Osteoblast (primary cell): Measurements from ENCODE around the gene GASK1B. TPM values are rescaled to one million over a fixed set of nuclear protein-coding genes. Genes with fewer than 3 reads are reported as not detected.

ENCODE experiments used
- DNase-seq: peaks from one replicate; pipeline ENCODE4 v3.0.0; 2011; ENCODE audit warnings: low spot score, mixed read lengths; ENCODE audit not compliant: insufficient read length; ENCODE audit errors: missing footprints
- H2AFZ ChIP-seq: 2 replicates; pipeline ENCODE4 v1.6.0; 2011; ENCODE audit warnings: mild to moderate bottlenecking, low read length
- H3K27ac ChIP-seq: 2 replicates; pipeline ENCODE4 v1.5.1; 2011; ENCODE audit warnings: mild to moderate bottlenecking, low read depth, low read length, moderate library complexity
- H3K27me3 ChIP-seq: 2 replicates; pipeline ENCODE4 v1.6.0; 2012; ENCODE audit warnings: mild to moderate bottlenecking, control low read depth, inconsistent platforms, low read length, moderate library complexity; ENCODE audit not compliant: insufficient read depth
- H3K36me3 ChIP-seq: 2 replicates; pipeline ENCODE4 v1.5.1; 2011; ENCODE audit warnings: mild to moderate bottlenecking, low read length, control low read depth, moderate library complexity; ENCODE audit not compliant: insufficient read depth
- H3K4me1 ChIP-seq: 2 replicates; pipeline ENCODE4 v1.5.1; 2011; ENCODE audit warnings: mild to moderate bottlenecking, low read length, control low read depth, moderate library complexity; ENCODE audit not compliant: insufficient read depth
- H3K4me2 ChIP-seq: 2 replicates; pipeline ENCODE4 v1.6.0; 2011; ENCODE audit warnings: mild to moderate bottlenecking, low read length; ENCODE audit not compliant: insufficient read depth
- H3K4me3 ChIP-seq: fragments of 200-600 bp; sonication (generic); 3 replicates; pipeline ENCODE4 v1.5.1; 2012; ENCODE audit warnings: mild to moderate bottlenecking, low read length, inconsistent platforms; ENCODE audit not compliant: insufficient read depth
- H3K79me2 ChIP-seq: 2 replicates; pipeline ENCODE4 v1.6.0; 2012; ENCODE audit warnings: mild to moderate bottlenecking, low read length, control low read depth, inconsistent platforms; ENCODE audit not compliant: insufficient read depth
- H3K9me3 ChIP-seq: 2 replicates; pipeline ENCODE4 v1.5.1; 2011; ENCODE audit warnings: low read depth, low read length, control low read depth
- H4K20me1 ChIP-seq: 2 replicates; pipeline ENCODE4 v1.6.0; 2012; ENCODE audit warnings: mild to moderate bottlenecking, low read length, control low read depth; ENCODE audit not compliant: insufficient read depth
- total RNA-seq: library from RNA; depleted of rRNA; stranded (reverse); fragments of >200 nt; gene quantifications from 2 replicates; pipeline ENCODE4 v1.2.3, GENCODE V29; 2012
- TF ChIP-seq, protein P1 (sequence below): IDR thresholded peaks from 2 replicates; pipeline ENCODE4 v1.5.1; 2011; ENCODE audit warnings: mild to moderate bottlenecking, low read depth, low read length, moderate library complexity; ENCODE audit errors: extremely low read depth

GASK1B gene
- total RNA-seq, 1 donor: 42.0 TPM

DNA sequence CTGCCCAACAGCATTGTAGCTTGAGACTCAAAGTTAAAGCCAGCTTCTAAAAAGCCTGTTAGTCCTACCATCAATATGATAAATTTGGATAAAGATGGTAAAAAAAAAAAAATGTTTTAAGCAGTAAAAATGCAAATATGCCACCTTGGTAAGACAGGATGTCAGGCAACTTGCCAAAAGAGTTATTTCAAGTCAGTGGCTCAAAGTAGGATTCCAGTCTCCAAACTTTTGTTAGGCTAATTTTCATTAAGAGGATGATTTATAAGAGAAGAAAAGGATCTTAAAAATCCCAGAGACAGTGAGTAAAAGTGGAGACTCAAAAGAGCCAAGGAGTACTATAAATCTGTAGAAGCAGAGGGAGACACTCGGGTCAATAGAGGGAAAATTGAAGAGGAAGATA, 47.5 kb downstream of the GASK1B start:
- Histone ChIP-seq H3K4me3 (no peak overlapping the region), H3K4me1 (peaks cover 13% of the 10 kb centered on the region), H3K27ac (no peak overlapping the region), H3K4me2 (no peak overlapping the region), H3K36me3 (peaks cover under 1% of the 10 kb centered on the region), H3K27me3 (no peaks in the 10 kb centered on the region), H4K20me1 (no peaks in the 10 kb centered on the region), H3K9me3 (no peaks in the 10 kb centered on the region), H3K79me2 (no peaks in the 10 kb centered on the region), H2AFZ (no peak overlapping the region)
- DNase-seq: no peak
- TF ChIP-seq, protein P1, sequence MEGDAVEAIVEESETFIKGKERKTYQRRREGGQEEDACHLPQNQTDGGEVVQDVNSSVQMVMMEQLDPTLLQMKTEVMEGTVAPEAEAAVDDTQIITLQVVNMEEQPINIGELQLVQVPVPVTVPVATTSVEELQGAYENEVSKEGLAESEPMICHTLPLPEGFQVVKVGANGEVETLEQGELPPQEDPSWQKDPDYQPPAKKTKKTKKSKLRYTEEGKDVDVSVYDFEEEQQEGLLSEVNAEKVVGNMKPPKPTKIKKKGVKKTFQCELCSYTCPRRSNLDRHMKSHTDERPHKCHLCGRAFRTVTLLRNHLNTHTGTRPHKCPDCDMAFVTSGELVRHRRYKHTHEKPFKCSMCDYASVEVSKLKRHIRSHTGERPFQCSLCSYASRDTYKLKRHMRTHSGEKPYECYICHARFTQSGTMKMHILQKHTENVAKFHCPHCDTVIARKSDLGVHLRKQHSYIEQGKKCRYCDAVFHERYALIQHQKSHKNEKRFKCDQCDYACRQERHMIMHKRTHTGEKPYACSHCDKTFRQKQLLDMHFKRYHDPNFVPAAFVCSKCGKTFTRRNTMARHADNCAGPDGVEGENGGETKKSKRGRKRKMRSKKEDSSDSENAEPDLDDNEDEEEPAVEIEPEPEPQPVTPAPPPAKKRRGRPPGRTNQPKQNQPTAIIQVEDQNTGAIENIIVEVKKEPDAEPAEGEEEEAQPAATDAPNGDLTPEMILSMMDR: no peak

Other genes with a start within 250 kb of the GASK1B start
- gene TMEM144, start 37.5 kb upstream of the GASK1B start, total RNA-seq: 6.8 and 8.0 TPM in 2 replicates